Amygdala (tissue), 56 donors: ENCODE data around the gene HMCN2.
A peak's percentile ranks its signal among the peaks of the same experiment; 100 is the strongest.

Source experiments
- DNase-seq, 56 donors: peaks; one replicate each; lab custom pipeline; 2025; lab: John Stamatoyannopoulos, UW

The HMCN2 gene

GRCh38 chr9:130402645-130403440 is 137.3 kb downstream of the HMCN2 start:
- no peak for DNase-seq

GRCh38 chr9:130405657-130406257 is 140.2 kb downstream of the HMCN2 start:
- DNase-seq, result no peak

DNA sequence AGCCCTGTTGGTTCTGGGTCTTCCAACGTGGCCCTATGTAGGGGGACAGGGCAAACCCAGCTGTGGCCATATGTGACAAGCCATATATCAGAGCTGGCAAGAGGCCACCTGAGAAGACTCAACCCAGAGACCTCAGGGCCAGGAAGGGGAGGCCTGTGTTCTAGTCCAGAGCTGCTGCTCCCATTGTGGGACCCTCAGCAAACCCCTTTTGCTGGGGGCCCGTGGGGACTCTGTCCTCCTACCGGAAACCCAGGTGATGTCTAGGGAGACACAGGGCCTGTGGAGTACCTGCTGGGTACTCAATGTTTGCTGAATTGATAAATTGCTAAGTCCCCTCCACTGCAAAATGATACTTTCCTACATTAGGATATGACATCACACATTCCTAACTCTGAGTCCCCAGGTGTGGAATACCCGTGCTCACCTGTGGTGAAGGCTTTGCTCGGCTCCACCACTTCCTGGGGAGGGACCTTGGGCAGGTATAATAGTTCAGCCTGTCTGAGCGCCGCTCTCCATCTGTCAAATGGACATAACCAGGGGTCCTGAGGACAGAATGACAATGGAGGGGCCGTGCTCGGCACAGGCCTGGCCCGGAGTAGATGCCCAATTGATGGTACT is 140.8 kb downstream of the HMCN2 start:
- no peak for DNase-seq

DNA sequence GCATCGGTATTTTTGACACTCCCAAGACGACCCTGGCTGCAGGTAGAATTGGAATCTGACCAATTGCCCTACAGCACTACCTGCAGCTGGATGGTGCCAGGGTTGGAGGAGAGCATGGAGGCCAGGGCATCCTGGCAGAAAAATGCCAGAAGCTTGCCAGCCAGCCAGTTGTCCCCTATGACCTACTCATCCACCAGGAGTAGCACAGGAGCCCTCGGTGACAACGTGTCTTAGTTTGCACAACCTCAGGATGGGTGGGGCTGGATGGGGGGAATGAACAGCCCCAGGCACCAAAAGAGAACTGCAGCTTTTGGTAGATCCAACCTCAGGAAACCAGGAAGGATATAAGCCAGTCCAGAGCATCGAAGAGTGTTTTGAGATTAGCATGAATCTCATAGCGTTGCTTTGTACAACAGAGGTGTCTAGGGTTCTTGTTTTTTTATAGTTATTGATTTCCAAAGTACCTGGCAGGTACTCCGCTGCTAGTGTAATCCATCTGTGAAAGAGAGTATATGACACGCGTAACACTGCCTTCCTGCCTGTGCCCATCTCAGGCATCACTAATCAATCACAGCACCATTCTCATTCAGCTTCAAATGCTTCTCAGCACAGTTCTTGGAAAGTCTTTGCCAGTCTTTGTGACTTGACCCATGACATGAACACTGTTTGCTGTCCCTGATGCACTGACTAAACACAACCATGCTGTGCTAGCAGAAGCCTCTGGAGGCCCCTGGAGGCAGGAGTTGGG is 142.5 kb downstream of the HMCN2 start:
- no peak for DNase-seq

GRCh38 chr9:130408669-130409068 is 143.1 kb downstream of the HMCN2 start:
- no peak for DNase-seq

GRCh38 chr9:130409246-130409645 is 143.7 kb downstream of the HMCN2 start:
- DNase-seq, result no peak

GRCh38 chr9:130410443-130410842 is 144.9 kb downstream of the HMCN2 start:
- no peak for DNase-seq

DNA sequence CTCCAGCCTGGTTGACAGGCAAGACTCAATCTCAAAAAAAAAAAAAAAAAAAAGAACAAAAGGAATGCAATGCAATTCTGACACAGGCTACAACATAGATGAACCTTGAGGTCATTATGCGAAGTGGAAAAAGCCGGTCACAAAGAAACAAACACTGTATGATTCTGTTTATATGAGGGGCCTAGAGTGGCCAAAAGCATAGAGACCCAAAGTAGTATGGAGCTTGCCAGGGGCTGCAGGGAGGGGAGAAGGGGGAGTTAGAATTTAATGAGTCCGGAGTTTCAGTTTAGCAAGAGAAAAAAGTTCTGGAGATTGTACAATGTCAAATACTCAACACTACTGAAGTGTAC is 146.0 kb downstream of the HMCN2 start:
- no peak for DNase-seq

- no peak for DNase-seq
These were observed 148.6 kb downstream of the HMCN2 start for GRCh38 chr9:130414081-130414731.

GRCh38 chr9:130414910-130415746 is 149.6 kb downstream of the HMCN2 start:
- no peak for DNase-seq

- DNase-seq, result no peak
These were observed 152.0 kb downstream of the HMCN2 start for GRCh38 chr9:130417602-130418001.

DNA sequence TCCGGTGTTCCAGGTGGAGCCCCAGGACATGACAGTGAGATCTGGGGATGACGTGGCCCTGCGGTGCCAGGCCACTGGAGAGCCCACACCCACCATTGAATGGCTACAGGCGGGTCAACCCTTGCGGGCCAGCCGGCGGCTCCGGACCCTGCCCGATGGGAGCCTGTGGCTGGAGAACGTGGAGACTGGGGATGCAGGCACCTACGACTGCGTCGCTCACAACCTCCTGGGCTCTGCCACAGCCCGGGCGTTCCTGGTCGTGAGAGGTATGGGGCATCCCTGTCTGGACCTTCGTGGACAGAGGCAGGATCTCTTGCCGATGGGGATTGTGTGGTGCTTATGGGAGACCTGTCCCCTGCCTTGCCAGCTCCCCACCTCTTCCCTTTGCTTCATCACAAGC is 153.2 kb downstream of the HMCN2 start:
- DNase-seq, result no peak

- DNase-seq, result no peak
These were observed 154.0 kb downstream of the HMCN2 start for GRCh38 chr9:130419521-130420035.

DNA sequence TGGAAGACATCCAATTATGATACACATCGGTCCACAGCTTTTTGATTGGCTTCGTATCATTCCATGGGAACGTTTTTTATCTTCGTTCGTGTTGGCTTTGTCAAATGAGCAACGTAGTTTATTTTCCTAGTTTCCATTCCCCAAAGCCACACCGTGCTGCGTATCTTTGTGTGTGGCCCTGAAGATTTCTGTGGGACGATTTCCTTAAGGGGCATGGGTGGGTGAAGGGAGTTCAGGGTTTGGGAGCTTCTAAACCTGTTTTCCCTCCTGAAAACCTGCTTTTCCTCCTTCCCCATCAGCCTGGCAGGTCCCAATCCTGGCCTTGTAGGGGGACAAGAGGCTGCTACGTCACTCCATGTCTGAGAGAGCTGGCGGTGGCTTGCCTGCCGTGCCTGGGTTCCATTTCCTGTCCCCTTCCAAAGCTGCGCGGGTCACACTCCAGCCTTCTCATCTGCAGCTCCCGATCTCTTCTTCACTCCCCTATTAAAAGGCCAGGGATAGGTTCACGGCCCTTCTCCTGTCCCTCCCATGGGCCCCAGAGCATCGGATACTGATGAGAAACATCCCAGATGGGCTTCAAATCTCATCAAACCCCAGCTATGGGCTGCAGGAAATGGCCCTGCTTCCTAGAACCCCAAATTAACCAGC is 155.7 kb downstream of the HMCN2 start:
- no peak for DNase-seq

DNA sequence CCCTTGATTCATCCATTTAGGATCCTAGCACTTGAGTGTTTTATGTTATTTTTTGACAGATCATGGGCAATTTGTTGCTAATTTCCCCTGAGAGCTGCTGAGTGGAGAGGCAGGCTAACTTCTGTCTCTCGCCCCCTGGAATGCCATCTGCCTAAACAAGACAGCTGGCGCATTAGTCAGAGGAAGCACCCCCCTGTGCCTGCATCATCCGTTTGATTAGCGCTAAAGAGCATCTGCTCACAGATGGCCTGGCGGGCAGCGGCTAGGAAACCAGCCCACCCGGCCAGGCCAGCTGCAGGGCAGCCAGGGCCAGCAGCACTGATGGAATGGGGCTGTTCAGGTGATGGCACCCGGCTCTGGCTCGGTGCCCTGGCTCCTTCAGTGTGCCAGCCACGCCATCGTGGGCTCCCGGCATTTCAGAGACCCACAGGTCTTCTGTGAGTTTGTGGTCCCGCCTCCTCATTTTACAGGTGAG is 156.3 kb downstream of the HMCN2 start:
- peak in 20 of 56 donors; percentile 10 to 63 (median 36) for DNase-seq

- DNase-seq, result no peak
These were observed 157.0 kb downstream of the HMCN2 start for GRCh38 chr9:130422546-130422945.

DNA sequence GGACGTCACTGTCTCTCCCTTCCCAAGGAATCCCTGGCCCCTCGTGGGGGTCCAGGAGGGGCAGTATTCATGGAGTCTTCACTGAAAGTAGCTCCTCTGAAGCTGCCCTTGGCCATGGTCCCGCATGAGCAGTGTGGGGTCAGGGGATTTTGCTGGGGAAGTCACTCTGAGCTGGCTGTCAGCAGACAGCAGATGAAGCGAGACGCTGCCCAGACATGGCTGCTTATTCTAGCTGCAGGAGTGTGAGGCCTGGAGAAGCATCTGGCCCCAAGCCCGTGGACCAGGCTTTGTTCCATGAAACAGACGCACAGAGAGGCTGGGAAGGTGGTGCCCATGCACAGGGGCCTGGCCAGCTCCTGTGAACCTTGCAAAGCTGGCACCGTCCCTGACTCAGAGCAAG is 157.7 kb downstream of the HMCN2 start:
- peak in 4 of 56 donors; percentile 10 to 45 (median 10) for DNase-seq

DNA sequence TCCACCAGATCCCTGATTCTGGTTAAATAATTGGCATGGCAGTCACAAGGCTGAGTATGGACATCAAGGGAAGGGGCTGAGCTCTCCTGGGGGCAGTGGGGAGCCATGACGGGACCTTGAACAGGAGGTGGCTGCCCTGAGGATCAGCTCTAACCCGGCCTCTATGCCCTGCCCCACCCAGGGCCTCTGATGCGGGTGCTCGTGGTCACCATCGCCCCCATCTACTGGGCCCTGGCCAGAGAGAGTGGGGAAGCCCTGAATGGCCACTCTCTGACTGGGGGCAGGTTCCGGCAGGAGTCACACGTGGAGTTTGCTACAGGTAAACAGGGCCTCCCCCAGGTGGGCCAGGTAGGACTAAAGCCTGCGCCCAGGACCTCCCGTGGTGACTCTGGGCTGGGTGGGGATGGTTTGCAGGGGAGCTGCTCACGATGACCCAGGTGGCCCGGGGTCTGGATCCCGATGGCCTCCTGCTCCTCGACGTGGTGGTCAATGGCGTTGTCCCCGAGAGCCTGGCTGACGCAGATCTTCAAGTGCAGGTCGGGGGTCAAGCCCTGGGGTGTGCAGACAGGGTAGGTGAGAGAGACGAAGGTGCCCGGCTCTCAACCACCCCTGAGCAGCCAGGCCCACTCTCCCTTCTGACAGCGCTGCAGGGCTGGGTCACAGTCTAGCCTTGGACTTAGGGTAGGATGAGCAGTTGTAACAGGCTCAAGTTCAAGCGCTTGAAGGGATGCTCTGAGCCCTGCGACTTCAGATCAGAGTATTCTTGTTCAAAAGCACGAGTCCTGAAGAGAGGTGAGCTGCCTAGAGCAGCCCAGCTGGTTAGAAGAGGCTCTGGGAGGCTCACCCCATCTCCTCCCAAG is 159.3 kb downstream of the HMCN2 start:
- DNase-seq, result no peak
